DOHH2 (cell line): Measurements from ENCODE around the gene MKRN2OS.

Source experiments
- H3F3A ChIP-seq: fragments of 200-600 bp; sonication (generic), shearing (Covaris generic); 2 replicates; pipeline ENCODE4 v1.6.0; 2016; ENCODE audit warnings: antibody characterized with exemption, mild to moderate bottlenecking; ENCODE audit not compliant: control insufficient read depth, insufficient read depth
- H3K27ac ChIP-seq: fragments of 200-600 bp; sonication (generic); 2 replicates; pipeline ENCODE4 v1.5.1; 2014; ENCODE audit warnings: low read depth, mild to moderate bottlenecking, low read length, moderate library complexity
- H3K27me3 ChIP-seq: fragments of 200-600 bp; sonication (generic); 2 replicates; pipeline ENCODE4 v1.6.1; 2014; ENCODE audit warnings: mild to moderate bottlenecking, low read length, mixed read lengths; ENCODE audit not compliant: control insufficient read depth
- H3K36me3 ChIP-seq: fragments of 200-600 bp; sonication (generic); 2 replicates; pipeline ENCODE4 v1.6.1; 2014; ENCODE audit warnings: mild to moderate bottlenecking, low read length, moderate library complexity, mixed read lengths; ENCODE audit not compliant: control insufficient read depth
- H3K4me1 ChIP-seq: fragments of 200-600 bp; sonication (generic); 2 replicates; pipeline ENCODE4 v1.6.1; 2014; ENCODE audit warnings: mild to moderate bottlenecking, low read length, mixed read lengths; ENCODE audit not compliant: control insufficient read depth
- H3K4me2 ChIP-seq: fragments of 200-600 bp; sonication (generic); 2 replicates; pipeline ENCODE4 v1.6.0; 2014; ENCODE audit warnings: mild to moderate bottlenecking, low read length, moderate library complexity
- H3K4me3 ChIP-seq: fragments of 200-600 bp; sonication (generic); 2 replicates; pipeline ENCODE4 v1.5.1; 2014; ENCODE audit warnings: mild to moderate bottlenecking, low read length, mixed read lengths
- H3K79me2 ChIP-seq: fragments of 200-600 bp; sonication (generic); 2 replicates; pipeline ENCODE4 v1.6.1; 2014; ENCODE audit warnings: mild to moderate bottlenecking, low read length, mixed read lengths; ENCODE audit not compliant: control insufficient read depth
- H3K9me2 ChIP-seq: fragments of 200-600 bp; sonication (generic); replicated peaks from 2 replicates; pipeline ENCODE4 v1.6.1; 2014; ENCODE audit warnings: mild to moderate bottlenecking, low read length, mixed read lengths; ENCODE audit not compliant: control insufficient read depth
- H3K9me3 ChIP-seq: fragments of 200-600 bp; sonication (generic); 2 replicates; pipeline ENCODE4 v1.6.1; 2014; ENCODE audit warnings: antibody characterized with exemption, low read length, mixed read lengths; ENCODE audit not compliant: control insufficient read depth, insufficient read depth
- H4K20me1 ChIP-seq: fragments of 200-600 bp; sonication (generic); 2 replicates; pipeline ENCODE4 v1.6.0; 2014; ENCODE audit warnings: low read depth, mild to moderate bottlenecking, antibody characterized with exemption, low read length, moderate library complexity; ENCODE audit not compliant: control insufficient read depth, insufficient read depth
- EZH2phosphoT487 ChIP-seq: fragments of 200-600 bp; sonication (generic); IDR thresholded peaks from 2 replicates; pipeline ENCODE4 v1.6.1; 2017; ENCODE audit warnings: borderline replicate concordance, mild to moderate bottlenecking, antibody characterized with exemption, low read length, moderate library complexity, mixed read lengths
- TF ChIP-seq, protein P1 (sequence below): fragments of 200-600 bp; sonication (generic); IDR thresholded peaks from one replicate; pipeline ENCODE4 v1.5.1; 2014; ENCODE audit warnings: antibody characterized with exemption, mild to moderate bottlenecking, low read depth, low read length; ENCODE audit not compliant: poor library complexity, severe bottlenecking

The MKRN2OS gene

DNA sequence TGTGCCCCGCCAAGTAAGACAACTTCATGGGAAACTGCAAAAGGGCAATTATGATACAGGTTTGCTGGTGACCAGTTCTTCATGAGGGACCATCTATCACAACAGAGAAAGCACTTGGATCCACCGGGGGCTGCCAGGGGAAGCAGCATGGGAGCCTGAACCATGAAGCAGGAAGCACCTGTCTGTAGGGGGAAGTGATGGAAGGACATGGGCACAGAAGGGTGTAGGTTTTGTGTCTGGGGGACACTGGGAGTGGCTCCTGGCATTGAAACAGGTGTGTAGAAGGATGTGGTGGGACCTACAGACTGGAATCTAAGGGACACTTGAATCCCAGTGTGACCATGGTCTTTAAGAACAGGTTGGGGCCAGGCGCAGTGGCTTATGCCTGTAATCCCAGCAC is 34.2 kb upstream of the MKRN2OS start:
- peaks cover 68% of the 10 kb centered on the region for H3K36me3 ChIP-seq
- no peaks in the 10 kb centered on the region for H3K27me3 ChIP-seq
- no peak overlapping the region for H3K4me3 ChIP-seq
- no peaks in the 10 kb centered on the region for H3K9me3 ChIP-seq
- no peaks in the 10 kb centered on the region for H3K9me2 ChIP-seq
- peaks cover 3% of the 10 kb centered on the region; the same call in 1 of the 2 replicates for H4K20me1 ChIP-seq
- H3K4me1 ChIP-seq: 0 out of 2 replicates have a peak, but pooled peaks cover 3% of the 10 kb centered on the region
- H3K79me2 ChIP-seq: no peaks in the 10 kb centered on the region
- H3K27ac ChIP-seq: no peak overlapping the region
- TF ChIP-seq, protein P1, sequence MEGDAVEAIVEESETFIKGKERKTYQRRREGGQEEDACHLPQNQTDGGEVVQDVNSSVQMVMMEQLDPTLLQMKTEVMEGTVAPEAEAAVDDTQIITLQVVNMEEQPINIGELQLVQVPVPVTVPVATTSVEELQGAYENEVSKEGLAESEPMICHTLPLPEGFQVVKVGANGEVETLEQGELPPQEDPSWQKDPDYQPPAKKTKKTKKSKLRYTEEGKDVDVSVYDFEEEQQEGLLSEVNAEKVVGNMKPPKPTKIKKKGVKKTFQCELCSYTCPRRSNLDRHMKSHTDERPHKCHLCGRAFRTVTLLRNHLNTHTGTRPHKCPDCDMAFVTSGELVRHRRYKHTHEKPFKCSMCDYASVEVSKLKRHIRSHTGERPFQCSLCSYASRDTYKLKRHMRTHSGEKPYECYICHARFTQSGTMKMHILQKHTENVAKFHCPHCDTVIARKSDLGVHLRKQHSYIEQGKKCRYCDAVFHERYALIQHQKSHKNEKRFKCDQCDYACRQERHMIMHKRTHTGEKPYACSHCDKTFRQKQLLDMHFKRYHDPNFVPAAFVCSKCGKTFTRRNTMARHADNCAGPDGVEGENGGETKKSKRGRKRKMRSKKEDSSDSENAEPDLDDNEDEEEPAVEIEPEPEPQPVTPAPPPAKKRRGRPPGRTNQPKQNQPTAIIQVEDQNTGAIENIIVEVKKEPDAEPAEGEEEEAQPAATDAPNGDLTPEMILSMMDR: no peak
- no peak for TF ChIP-seq EZH2phosphoT487
- H3F3A ChIP-seq: peaks cover 8% of the 10 kb centered on the region; the same call in 1 of the 2 replicates
- no peak overlapping the region for H3K4me2 ChIP-seq

DNA sequence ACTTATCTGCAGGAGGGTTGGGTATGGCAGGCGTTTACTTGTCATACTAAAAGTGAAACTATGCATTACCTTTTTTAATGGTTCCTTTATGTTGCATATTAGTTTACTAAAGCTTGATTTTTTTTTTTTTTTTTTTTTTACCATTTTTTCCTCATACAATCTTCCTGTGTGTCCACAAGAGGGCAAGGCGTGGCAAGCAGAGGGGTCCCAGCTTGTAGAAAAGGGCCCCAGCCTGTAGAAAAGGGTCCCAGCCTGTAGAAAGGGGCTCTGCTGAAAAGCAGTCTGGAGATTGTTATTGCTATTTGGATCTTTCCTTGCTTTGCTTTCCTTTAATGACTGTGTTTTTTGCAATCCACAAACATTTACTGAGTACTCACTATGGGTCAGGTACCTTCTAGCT is 33.4 kb upstream of the MKRN2OS start:
- TF ChIP-seq EZH2phosphoT487: no peak
- TF ChIP-seq, protein P1: no peak
- Histone ChIP-seq H3K27me3 (no peaks in the 10 kb centered on the region), H3K4me1 (0 out of 2 replicates have a peak, but pooled peaks cover 3% of the 10 kb centered on the region), H3K27ac (no peak overlapping the region), H3K4me2 (no peak overlapping the region), H3K9me3 (no peaks in the 10 kb centered on the region), H3K36me3 (peaks cover 67% of the 10 kb centered on the region), H3K79me2 (no peaks in the 10 kb centered on the region), H4K20me1 (peaks cover 3% of the 10 kb centered on the region; the same call in 1 of the 2 replicates), H3K4me3 (no peak overlapping the region), H3F3A (peaks cover 8% of the 10 kb centered on the region; the same call in 1 of the 2 replicates), H3K9me2 (no peaks in the 10 kb centered on the region)

DNA sequence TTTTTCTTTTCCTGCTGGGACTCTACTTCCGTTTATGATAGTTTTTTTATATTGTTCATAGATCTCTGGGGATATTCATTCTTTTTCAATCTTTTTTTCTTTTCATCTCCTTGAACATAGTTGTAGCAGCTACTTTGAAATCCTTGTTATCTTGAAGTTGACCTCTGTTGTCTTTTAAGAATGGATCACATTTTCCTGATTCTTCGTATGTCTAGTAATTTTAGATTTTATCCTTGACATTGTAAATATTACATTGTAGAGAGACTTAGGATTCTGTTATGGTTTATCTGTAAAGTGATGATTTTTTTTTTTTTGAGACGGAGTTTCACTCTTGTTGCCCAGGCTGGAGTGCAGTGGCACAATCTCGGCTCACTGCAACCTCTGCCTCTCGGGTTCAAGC is 32.1 kb upstream of the MKRN2OS start:
- H4K20me1 ChIP-seq: no peaks in the 10 kb centered on the region
- H3K79me2 ChIP-seq: no peaks in the 10 kb centered on the region
- no peak overlapping the region for H3K4me2 ChIP-seq
- no peak overlapping the region for H3K27ac ChIP-seq
- H3K4me3 ChIP-seq: no peak overlapping the region
- 0 out of 2 replicates have a peak, but pooled peaks cover 3% of the 10 kb centered on the region for H3K4me1 ChIP-seq
- H3K36me3 ChIP-seq: peaks cover 64% of the 10 kb centered on the region
- H3K9me2 ChIP-seq: no peaks in the 10 kb centered on the region
- no peak for TF ChIP-seq EZH2phosphoT487
- TF ChIP-seq, protein P1: no peak
- no peaks in the 10 kb centered on the region for H3K27me3 ChIP-seq
- no peaks in the 10 kb centered on the region for H3K9me3 ChIP-seq
- peaks cover under 1% of the 10 kb centered on the region; the same call in 1 of the 2 replicates for H3F3A ChIP-seq
